ENCODE data around the gene MYOM1.
"Not testable (repeated sequence)": the region's sequence is repeated elsewhere in the genome, so short reads cannot be mapped to it uniquely, and the experiment has no call there.

Gene MYOM1

DNA sequence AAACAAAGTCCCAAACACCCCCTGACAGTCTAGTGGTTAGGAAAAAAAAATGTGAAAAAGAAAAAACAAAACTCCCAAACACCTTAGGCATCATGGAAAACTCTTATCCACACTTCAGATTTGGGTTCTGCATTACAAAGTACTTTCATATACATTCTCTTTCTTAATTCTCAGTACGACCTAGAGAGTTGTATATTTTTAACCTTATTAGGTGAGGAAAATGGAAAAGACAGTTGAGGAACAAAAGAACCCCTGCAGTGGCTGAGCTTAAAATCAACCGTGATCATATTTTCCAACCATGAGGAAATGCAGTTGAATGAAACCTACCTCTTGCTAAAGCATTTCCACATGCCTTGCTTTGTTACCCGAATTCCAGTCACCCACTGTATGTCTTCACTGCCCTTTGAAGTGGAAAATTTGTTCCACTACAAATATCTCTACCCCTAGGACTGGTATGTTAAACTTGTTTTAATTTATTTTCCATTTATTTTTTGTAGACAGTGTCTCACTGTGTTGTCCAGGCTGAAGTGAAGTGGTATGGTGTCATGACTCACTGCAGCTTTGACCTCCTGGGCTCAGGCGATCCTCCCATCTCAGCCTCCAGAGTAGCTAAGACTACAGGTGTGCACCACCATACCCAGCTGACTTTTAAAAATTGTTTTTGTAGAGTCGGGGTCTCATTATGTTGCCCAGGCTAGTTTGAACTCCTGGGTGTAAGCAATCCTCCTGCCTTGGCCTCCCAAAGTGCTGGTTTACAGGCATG lies 149.9 kb downstream of the MYOM1 start:
- Histone ChIP-seq H3K4me3 (IDR thresholded peaks at IDR 0.05; ENCODE audit: insufficient read depth, low read depth, low read length) (no peak overlapping the region), H2AFZ (ENCODE audit: low read depth) (no peak overlapping the region), H3K79me2 (ENCODE audit: insufficient read depth, low read depth) (no peaks in the 10 kb centered on the region), H4K20me1 (ENCODE audit: insufficient read depth) (no peaks in the 10 kb centered on the region), H3K4me2 (no peak overlapping the region), H3K36me3 (ENCODE audit: insufficient read depth) (no peaks in the 10 kb centered on the region), H3K27me3 (ENCODE audit: insufficient read depth, low read depth) (no peaks in the 10 kb centered on the region), H3K9ac (no peak overlapping the region), H3K4me1 (ENCODE audit: low read depth, poor library complexity, severe bottlenecking) (peaks cover 8% of the 10 kb centered on the region), H3K27ac (no peak overlapping the region)
- TF ChIP-seq, protein P1, sequence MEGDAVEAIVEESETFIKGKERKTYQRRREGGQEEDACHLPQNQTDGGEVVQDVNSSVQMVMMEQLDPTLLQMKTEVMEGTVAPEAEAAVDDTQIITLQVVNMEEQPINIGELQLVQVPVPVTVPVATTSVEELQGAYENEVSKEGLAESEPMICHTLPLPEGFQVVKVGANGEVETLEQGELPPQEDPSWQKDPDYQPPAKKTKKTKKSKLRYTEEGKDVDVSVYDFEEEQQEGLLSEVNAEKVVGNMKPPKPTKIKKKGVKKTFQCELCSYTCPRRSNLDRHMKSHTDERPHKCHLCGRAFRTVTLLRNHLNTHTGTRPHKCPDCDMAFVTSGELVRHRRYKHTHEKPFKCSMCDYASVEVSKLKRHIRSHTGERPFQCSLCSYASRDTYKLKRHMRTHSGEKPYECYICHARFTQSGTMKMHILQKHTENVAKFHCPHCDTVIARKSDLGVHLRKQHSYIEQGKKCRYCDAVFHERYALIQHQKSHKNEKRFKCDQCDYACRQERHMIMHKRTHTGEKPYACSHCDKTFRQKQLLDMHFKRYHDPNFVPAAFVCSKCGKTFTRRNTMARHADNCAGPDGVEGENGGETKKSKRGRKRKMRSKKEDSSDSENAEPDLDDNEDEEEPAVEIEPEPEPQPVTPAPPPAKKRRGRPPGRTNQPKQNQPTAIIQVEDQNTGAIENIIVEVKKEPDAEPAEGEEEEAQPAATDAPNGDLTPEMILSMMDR (conservative IDR thresholded peaks at IDR 0.05; ENCODE audit: low read depth, low read length) = no peak

DNA sequence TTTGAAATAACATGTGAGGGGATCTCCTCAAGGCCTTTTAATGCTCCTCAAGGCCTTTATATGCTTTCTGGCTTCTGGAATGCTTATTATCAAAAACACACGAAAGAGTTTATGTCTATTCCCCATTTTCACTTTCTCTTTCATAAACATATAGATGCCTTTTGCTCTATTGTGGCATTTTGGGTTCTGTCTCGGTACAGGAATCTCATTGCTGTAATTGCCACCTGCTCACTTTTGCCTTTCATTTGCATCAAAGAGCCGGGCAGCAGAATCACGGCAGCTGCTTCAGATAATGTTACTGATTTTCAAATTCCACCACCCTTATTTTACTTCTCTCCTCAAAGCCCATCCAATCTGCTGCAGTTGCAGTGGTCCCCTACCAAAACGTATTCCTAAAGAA lies 152.0 kb downstream of the MYOM1 start:
- no peak overlapping the region for H3K27ac ChIP-seq
- TF ChIP-seq, protein P1 (conservative IDR thresholded peaks at IDR 0.05; ENCODE audit: low read depth, low read length) = no peak
- no peak overlapping the region for H3K9ac ChIP-seq
- H3K4me1 ChIP-seq (ENCODE audit: low read depth, poor library complexity, severe bottlenecking) = peaks cover 7% of the 10 kb centered on the region
- no peaks in the 10 kb centered on the region for H3K79me2 ChIP-seq (ENCODE audit: insufficient read depth, low read depth)
- no peak overlapping the region for H3K4me3 ChIP-seq (IDR thresholded peaks at IDR 0.05; ENCODE audit: insufficient read depth, low read depth, low read length)
- no peak overlapping the region for H3K4me2 ChIP-seq
- H3K27me3 ChIP-seq (ENCODE audit: insufficient read depth, low read depth) = no peaks in the 10 kb centered on the region
- no peak overlapping the region for H2AFZ ChIP-seq (ENCODE audit: low read depth)
- H3K36me3 ChIP-seq (ENCODE audit: insufficient read depth) = no peaks in the 10 kb centered on the region
- H4K20me1 ChIP-seq (ENCODE audit: insufficient read depth) = no peaks in the 10 kb centered on the region

DNA sequence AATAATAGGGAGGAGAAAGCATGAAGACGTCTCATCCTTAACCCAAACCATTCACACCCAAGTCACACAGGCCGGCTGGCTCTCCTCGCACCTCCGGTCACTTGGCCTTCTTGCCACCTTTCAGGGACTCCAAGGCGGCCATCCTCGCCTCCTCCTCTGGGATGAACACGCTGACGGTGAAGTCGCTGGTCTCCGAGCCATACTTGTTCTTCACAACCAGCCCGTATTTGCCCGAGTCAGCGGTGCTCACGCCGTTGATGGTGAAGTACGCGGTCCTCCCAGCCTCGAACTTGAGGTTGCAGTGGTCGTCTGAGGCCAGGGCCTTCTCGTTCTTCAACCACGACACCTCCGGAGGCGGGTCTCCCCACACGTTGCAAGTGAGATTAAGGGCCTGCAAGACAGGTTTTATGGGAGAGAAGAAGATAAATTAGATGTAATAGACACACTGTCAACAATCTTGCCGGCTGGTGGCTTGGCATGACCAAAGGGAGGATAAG lies 152.6 kb downstream of the MYOM1 start:
- Histone ChIP-seq H3K4me1 (ENCODE audit: low read depth, poor library complexity, severe bottlenecking) (peaks cover 11% of the 10 kb centered on the region), H3K27ac (no peak overlapping the region), H2AFZ (ENCODE audit: low read depth) (no peak overlapping the region), H3K79me2 (ENCODE audit: insufficient read depth, low read depth) (no peaks in the 10 kb centered on the region), H3K9ac (no peak overlapping the region), H3K4me2 (no peak overlapping the region), H3K4me3 (IDR thresholded peaks at IDR 0.05; ENCODE audit: insufficient read depth, low read depth, low read length) (no peak overlapping the region), H3K27me3 (ENCODE audit: insufficient read depth, low read depth) (no peaks in the 10 kb centered on the region), H3K36me3 (ENCODE audit: insufficient read depth) (no peaks in the 10 kb centered on the region), H4K20me1 (ENCODE audit: insufficient read depth) (no peaks in the 10 kb centered on the region)
- TF ChIP-seq, protein P1 (conservative IDR thresholded peaks at IDR 0.05; ENCODE audit: low read depth, low read length) = no peak

DNA sequence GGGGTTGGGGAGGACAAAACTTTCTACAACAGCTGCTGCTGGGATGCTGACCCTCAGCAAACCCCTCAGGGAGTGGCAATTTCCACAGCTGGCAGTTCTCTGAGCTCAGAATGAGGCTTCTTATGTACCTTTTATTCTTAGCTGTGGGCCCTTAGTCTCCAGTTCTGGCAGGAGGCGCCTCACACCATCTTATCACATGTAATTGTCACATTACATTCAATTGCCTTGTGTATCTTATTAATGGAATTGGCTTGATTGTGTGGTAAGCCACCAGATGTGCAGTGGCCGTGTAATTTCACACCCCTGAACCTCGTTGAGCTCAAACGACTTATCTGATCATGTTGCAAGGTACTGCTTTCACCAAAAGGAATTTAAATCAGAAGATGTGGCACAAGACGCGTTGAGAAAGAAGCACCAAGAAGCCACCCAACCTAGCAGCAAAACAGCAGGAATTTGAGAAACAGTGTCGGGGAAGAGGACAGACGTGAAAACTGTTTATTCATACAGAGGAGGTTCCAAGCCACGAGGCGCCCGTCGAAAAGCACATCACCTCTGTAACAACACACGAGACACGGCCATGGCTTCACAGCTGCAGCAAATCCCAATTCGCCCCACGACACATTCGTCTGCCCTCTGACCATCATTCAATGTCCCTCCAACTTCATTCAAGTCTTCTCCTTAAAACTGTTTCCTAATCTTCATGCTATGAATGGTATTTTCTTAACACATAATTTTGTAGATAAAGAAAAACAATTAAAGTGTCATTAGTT lies 153.2 kb downstream of the MYOM1 start:
- H3K79me2 ChIP-seq (ENCODE audit: insufficient read depth, low read depth) = no peaks in the 10 kb centered on the region
- H3K27me3 ChIP-seq (ENCODE audit: insufficient read depth, low read depth) = no peaks in the 10 kb centered on the region
- H3K4me2 ChIP-seq = no peak overlapping the region
- H3K9ac ChIP-seq = no peak overlapping the region
- TF ChIP-seq, protein P1 (conservative IDR thresholded peaks at IDR 0.05; ENCODE audit: low read depth, low read length) = no peak
- H3K27ac ChIP-seq = no peak overlapping the region
- H3K4me3 ChIP-seq (IDR thresholded peaks at IDR 0.05; ENCODE audit: insufficient read depth, low read depth, low read length) = no peak overlapping the region
- no peak overlapping the region for H2AFZ ChIP-seq (ENCODE audit: low read depth)
- no peaks in the 10 kb centered on the region for H4K20me1 ChIP-seq (ENCODE audit: insufficient read depth)
- no peaks in the 10 kb centered on the region for H3K36me3 ChIP-seq (ENCODE audit: insufficient read depth)
- peaks cover 17% of the 10 kb centered on the region for H3K4me1 ChIP-seq (ENCODE audit: low read depth, poor library complexity, severe bottlenecking)

DNA sequence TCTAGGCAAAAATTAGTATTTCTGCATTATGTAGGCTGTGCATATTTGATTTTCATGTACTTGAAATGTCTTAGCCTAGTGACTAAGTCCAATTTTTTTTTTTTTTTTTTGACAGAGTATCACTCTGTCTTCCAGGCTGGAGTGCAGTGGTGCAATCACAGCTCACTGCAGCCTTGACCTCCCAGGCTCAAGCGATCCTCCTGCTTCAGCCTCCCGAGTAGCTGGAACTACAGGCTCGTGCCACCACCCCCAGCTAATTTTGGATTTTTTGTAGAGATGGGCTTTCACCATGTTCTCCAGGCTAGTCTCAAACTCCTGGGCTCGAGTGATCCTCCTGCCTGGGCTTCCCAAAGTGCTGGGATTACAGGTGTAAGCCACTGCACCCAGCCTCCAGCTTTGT lies 156.0 kb downstream of the MYOM1 start:
- not testable (repeated sequence) for H3K27me3 ChIP-seq (ENCODE audit: insufficient read depth, low read depth); H3K36me3 ChIP-seq (ENCODE audit: insufficient read depth); H3K4me3 ChIP-seq (IDR thresholded peaks at IDR 0.05; ENCODE audit: insufficient read depth, low read depth, low read length); H3K4me2 ChIP-seq; H4K20me1 ChIP-seq (ENCODE audit: insufficient read depth); H2AFZ ChIP-seq (ENCODE audit: low read depth); H3K27ac ChIP-seq; H3K79me2 ChIP-seq (ENCODE audit: insufficient read depth, low read depth); H3K9ac ChIP-seq
- peaks cover 24% of the 10 kb centered on the region for H3K4me1 ChIP-seq (ENCODE audit: low read depth, poor library complexity, severe bottlenecking)

Data from KMS-11 (cell line).